ENCODE measurements around the gene JMJD1C.

Gene JMJD1C

DNA sequence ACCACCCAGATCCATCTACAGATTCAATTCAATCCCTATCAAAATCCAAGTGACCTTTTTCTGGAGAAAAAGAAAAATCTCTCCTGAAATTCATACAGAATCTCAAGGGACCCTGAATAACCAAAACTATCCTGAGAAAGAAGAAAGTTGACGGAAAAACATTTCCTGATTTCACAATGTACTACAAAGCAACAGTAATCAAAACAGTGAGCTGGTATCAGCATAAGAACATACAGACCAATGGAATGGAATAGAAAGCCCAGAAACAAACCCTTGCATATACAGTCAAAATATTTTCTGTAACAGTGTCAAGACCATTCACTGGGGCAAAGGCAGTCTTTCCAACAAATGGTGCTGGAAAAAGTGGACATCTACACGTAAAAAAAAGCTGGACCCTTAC lies 89.9 kb downstream of the JMJD1C start:
- peaks cover 43% of the 10 kb centered on the region for H3K79me2 ChIP-seq (ENCODE audit: insufficient read depth, low read length)
- H2AFZ ChIP-seq (ENCODE audit: low read length), result no peak overlapping the region
- no peak overlapping the region for H3K4me2 ChIP-seq (ENCODE audit: low read depth, low read length, poor library complexity, severe bottlenecking)
- no peak overlapping the region for H3K4me3 ChIP-seq (ENCODE audit: low read length, poor library complexity, severe bottlenecking)
- H3K9me3 ChIP-seq (ENCODE audit: insufficient read depth, low read depth, low read length), result no peaks in the 10 kb centered on the region
- H3K4me1 ChIP-seq (ENCODE audit: insufficient read depth, low read length, poor library complexity, severe bottlenecking), result peaks cover 8% of the 10 kb centered on the region
- no peaks in the 10 kb centered on the region for H3K9me2 ChIP-seq (replicated peaks; ENCODE audit: low read depth, low read length)
- H3K9ac ChIP-seq (ENCODE audit: low read depth, low read length, poor library complexity, severe bottlenecking), result no peak overlapping the region
- H3K36me3 ChIP-seq (ENCODE audit: insufficient read depth, low read length), result peaks cover 3% of the 10 kb centered on the region; the same call in 1 of the 2 replicates
- peaks cover 8% of the 10 kb centered on the region for H4K20me1 ChIP-seq (ENCODE audit: insufficient read depth, low read length, poor library complexity, severe bottlenecking)
- H3F3A ChIP-seq (ENCODE audit: low read depth), result peaks cover 3% of the 10 kb centered on the region; the same call in 1 of the 2 replicates
- TF ChIP-seq, protein P1, sequence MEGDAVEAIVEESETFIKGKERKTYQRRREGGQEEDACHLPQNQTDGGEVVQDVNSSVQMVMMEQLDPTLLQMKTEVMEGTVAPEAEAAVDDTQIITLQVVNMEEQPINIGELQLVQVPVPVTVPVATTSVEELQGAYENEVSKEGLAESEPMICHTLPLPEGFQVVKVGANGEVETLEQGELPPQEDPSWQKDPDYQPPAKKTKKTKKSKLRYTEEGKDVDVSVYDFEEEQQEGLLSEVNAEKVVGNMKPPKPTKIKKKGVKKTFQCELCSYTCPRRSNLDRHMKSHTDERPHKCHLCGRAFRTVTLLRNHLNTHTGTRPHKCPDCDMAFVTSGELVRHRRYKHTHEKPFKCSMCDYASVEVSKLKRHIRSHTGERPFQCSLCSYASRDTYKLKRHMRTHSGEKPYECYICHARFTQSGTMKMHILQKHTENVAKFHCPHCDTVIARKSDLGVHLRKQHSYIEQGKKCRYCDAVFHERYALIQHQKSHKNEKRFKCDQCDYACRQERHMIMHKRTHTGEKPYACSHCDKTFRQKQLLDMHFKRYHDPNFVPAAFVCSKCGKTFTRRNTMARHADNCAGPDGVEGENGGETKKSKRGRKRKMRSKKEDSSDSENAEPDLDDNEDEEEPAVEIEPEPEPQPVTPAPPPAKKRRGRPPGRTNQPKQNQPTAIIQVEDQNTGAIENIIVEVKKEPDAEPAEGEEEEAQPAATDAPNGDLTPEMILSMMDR (conservative IDR thresholded peaks at IDR 0.05; ENCODE audit: low read length), result no peak
- TF ChIP-seq EZH2phosphoT487 (IDR thresholded peaks at IDR 0.05; ENCODE audit: borderline replicate concordance), result no peak
- H3K27me3 ChIP-seq (ENCODE audit: insufficient read depth, low read length, poor library complexity, severe bottlenecking), result no peaks in the 10 kb centered on the region

DNA sequence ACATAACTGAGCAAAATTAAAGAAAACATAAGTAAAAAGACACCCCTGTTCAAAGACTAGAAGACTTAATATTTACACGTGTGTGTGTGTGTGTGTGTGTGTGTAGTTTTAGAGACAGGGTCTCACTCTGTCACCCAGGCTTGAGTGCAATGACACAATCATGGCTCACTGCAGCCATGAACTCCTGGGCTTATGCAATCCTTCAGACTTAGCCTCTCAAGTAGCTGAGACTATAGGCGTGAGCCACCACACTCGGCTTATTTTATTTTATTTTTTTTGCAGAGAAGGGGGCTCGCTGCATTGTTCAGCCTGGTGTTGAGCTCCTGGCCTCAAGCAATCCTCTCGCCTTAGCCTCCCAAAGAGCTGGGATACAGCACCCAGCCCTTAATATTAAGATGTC lies 90.3 kb downstream of the JMJD1C start:
- no peaks in the 10 kb centered on the region for H3K9me3 ChIP-seq (ENCODE audit: insufficient read depth, low read depth, low read length)
- no peak overlapping the region for H3K4me2 ChIP-seq (ENCODE audit: low read depth, low read length, poor library complexity, severe bottlenecking)
- H3K36me3 ChIP-seq (ENCODE audit: insufficient read depth, low read length), result peaks cover 3% of the 10 kb centered on the region; the same call in 1 of the 2 replicates
- peaks cover 8% of the 10 kb centered on the region for H4K20me1 ChIP-seq (ENCODE audit: insufficient read depth, low read length, poor library complexity, severe bottlenecking)
- H3K4me1 ChIP-seq (ENCODE audit: insufficient read depth, low read length, poor library complexity, severe bottlenecking), result peaks cover 8% of the 10 kb centered on the region
- H3K4me3 ChIP-seq (ENCODE audit: low read length, poor library complexity, severe bottlenecking), result no peak overlapping the region
- H3K79me2 ChIP-seq (ENCODE audit: insufficient read depth, low read length), result peaks cover 39% of the 10 kb centered on the region
- H3K9me2 ChIP-seq (replicated peaks; ENCODE audit: low read depth, low read length), result no peaks in the 10 kb centered on the region
- TF ChIP-seq, protein P1 (conservative IDR thresholded peaks at IDR 0.05; ENCODE audit: low read length), result no peak
- no peak for TF ChIP-seq EZH2phosphoT487 (IDR thresholded peaks at IDR 0.05; ENCODE audit: borderline replicate concordance)
- no peaks in the 10 kb centered on the region for H3K27me3 ChIP-seq (ENCODE audit: insufficient read depth, low read length, poor library complexity, severe bottlenecking)
- no peak overlapping the region for H2AFZ ChIP-seq (ENCODE audit: low read length)
- peaks cover 3% of the 10 kb centered on the region; the same call in 1 of the 2 replicates for H3F3A ChIP-seq (ENCODE audit: low read depth)
- no peak overlapping the region for H3K9ac ChIP-seq (ENCODE audit: low read depth, low read length, poor library complexity, severe bottlenecking)

DNA sequence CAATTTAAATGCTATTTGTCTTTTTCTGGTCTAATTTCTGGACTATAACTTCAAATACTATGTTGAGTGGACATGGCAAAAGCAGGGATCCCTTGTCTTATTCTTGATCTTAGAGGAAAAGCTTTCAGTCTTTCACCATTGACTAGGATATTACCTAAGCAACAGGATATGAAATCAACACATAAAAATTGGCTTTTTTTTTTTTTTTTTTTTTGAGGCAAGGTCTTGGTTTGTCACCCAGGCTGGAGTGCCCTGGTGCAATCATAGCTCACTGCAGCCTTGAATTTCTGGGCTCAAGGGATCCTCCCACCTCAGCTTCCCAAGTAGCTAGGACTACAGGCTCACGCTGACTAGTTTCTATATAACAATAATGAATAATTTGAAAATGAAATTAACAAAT lies 90.8 kb downstream of the JMJD1C start:
- no peak overlapping the region for H3K4me3 ChIP-seq (ENCODE audit: low read length, poor library complexity, severe bottlenecking)
- H3F3A ChIP-seq (ENCODE audit: low read depth), result peaks cover 3% of the 10 kb centered on the region; the same call in 1 of the 2 replicates
- H3K36me3 ChIP-seq (ENCODE audit: insufficient read depth, low read length), result no peaks in the 10 kb centered on the region; the same call in 1 of the 2 replicates
- TF ChIP-seq, protein P1 (conservative IDR thresholded peaks at IDR 0.05; ENCODE audit: low read length), result no peak
- TF ChIP-seq EZH2phosphoT487 (IDR thresholded peaks at IDR 0.05; ENCODE audit: borderline replicate concordance), result no peak
- H3K4me2 ChIP-seq (ENCODE audit: low read depth, low read length, poor library complexity, severe bottlenecking), result no peak overlapping the region
- no peaks in the 10 kb centered on the region for H3K9me3 ChIP-seq (ENCODE audit: insufficient read depth, low read depth, low read length)
- H3K79me2 ChIP-seq (ENCODE audit: insufficient read depth, low read length), result peaks cover 39% of the 10 kb centered on the region
- peaks cover 8% of the 10 kb centered on the region for H3K4me1 ChIP-seq (ENCODE audit: insufficient read depth, low read length, poor library complexity, severe bottlenecking)
- H3K9me2 ChIP-seq (replicated peaks; ENCODE audit: low read depth, low read length), result no peaks in the 10 kb centered on the region
- H2AFZ ChIP-seq (ENCODE audit: low read length), result no peak overlapping the region
- no peaks in the 10 kb centered on the region for H3K27me3 ChIP-seq (ENCODE audit: insufficient read depth, low read length, poor library complexity, severe bottlenecking)
- no peak overlapping the region for H3K9ac ChIP-seq (ENCODE audit: low read depth, low read length, poor library complexity, severe bottlenecking)
- H4K20me1 ChIP-seq (ENCODE audit: insufficient read depth, low read length, poor library complexity, severe bottlenecking), result peaks cover 8% of the 10 kb centered on the region

Measured in Loucy (cell line).